HG03135 (cell line): ENCODE results near the gene BRD1.

ENCODE experiments used
- ATAC-seq: cut with Tn5 transposase; IDR thresholded peaks from one replicate; pipeline ENCODE4 v1.9.1; 2021; ENCODE audit warnings: mild to moderate bottlenecking, moderate library complexity; ENCODE audit not compliant: unreplicated experiment

BRD1 gene

GRCh38 chr22:49827853-49828598 is at the start of gene BRD1:
BRD1 (minus strand) TSS chr22:49827873; CDS start chr22:49824317, 3,556 bp downstream.
- no peak for ATAC-seq

DNA sequence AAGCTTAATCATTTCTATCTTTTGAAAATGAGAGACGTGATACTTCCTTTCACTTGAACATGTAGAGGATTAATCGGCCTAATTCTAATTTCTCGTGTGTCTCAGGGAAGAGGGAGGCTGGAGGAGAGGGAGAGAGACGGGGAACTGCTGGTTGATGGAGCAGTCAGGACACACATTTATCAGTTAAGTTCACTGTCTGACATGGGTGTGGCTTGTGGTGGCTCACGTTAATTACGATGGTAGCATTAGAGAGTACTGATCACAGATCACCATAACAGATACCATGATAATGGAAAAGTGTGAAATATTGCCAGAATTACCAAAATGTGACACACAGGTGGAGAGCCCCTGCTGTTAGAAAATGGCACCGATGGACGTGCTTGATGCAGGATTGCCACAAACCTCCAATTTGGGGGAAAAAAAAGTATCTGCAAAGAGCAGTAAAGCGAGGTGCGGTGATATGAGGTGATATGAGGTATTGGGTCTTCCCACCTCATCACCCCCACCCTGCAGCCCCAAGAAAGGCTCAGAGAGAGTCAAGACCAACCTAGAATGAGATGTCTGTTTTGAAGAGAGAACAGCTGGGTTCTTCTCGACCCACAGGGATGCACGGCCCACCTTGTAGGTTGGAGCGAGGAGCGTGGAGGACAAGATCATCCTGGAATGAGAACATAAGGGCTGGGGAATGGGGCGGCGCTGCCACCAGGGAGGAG is 45.7 kb upstream of the BRD1 start:
- no peak for ATAC-seq

DNA sequence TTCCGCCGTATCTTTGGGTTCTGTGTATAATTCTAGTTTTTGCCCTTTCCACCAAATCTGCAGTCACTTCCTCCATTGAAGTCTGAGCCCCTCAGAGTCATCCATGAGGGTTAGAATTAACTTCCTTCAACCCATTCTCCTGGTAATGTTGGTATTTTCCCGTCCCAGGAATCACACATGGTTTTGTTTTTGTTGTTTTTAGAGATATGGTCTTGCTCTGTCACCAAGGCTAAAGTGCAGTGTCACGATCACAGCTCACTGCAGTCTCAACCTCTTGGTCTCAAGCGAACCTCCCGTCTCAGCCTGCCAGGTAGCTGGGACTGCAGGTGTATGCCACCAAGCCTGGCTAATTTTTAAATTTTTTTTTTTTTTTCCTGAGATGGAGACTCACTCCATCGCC is 44.7 kb upstream of the BRD1 start:
- ATAC-seq = no peak

DNA sequence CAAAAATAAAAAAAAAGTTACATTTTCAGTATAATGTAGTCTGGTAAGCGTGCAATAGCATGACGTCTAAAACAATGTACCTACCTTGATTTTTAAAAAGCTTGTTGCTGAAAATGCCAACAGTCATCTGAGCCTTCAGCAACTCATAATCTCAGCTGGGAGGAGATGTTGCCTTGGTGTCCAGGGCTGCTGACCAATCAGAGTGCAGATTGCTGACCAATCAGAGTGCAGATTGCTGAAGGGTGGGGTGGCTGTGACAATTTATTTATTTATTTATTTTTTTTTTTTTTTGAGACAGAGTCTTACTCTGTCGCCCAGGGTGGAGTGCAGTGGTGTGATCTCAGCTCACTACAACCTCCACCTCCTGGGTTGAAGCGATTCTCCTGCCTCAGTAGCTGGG is 43.8 kb upstream of the BRD1 start:
- no peak for ATAC-seq

GRCh38 chr22:49869845-49870712 is 42.4 kb upstream of the BRD1 start:
- ATAC-seq = no peak

DNA sequence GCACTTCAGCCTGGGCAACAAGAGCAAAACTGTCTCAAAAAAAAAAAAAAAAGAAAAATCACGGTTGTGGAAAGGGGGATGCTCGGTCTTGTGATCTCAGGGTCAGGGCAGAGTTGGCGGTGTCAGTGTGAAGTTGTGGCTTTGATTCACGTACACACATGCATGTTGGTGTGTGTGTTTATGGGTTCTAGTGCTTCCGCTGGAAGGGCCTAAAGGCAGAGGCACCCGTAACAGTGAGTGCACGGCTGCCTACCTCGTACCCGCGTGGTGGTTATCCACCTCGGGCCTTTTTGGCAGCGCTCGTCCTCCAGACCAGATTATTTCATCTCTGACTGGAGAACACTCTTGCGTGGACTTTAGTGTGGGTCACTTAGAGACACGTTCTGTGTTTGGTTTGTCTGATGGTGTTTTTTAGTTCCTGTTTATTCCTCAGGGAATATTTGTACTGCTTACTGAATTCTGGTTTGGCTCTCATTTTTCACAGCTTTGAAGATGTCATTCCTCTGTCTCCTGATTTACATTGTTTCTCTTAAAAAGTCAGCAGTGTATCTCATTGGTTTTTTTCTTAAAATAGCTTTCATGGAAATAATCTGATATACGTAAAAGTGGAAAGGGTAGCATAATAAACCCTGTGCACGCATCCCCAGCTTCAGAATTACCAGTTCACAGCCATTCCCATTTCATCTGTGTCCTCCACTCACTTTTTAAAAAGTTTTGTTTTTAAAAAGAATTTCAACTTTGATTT is 41.6 kb upstream of the BRD1 start:
- ATAC-seq = no peak

GRCh38 chr22:49867303-49868265 is 39.9 kb upstream of the BRD1 start:
- no peak for ATAC-seq

DNA sequence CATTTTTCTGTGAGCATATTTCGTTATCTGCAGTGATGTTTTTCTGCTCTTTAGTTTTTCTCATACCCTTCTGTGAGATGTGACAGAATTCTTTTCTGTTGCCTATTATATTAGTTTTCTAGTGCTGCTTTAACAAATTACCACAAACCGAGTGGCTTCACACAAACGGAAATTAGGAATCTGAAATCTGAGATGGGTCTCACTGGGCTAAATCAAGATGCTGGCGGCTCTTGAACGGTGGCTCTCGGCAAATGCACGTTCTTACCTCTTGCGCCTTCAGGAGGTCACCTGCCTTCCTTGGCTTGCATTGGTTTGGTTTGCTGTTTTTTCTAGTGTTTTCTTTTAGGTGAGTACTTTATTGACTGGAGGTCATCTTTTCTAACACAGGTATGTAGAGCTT is 39.0 kb upstream of the BRD1 start:
- no peak for ATAC-seq

DNA sequence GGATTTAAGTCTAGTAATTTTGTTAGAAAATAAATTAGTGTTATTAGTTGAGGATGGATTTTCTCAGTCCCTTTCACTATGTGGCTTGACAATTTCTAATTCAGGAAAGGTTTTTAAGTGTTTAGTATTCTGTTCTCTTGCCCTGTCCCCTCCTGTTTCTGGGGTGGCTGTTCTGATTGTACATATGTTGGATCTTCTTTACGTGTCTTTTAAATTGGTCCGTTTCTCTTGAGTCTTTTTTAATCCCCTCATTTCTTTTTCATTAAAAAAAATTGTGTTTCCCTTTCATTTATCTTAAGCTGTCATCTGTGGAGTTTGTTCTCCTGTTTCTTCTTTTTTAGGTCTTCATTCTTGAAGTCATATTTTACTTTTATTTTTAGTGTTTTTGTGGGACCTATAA is 38.5 kb upstream of the BRD1 start:
- no peak for ATAC-seq

- no peak for ATAC-seq
These were observed 37.5 kb upstream of the BRD1 start for GRCh38 chr22:49865156-49865555.

GRCh38 chr22:49863931-49864330 is 36.3 kb upstream of the BRD1 start:
- ATAC-seq = no peak

GRCh38 chr22:49862496-49862776 is 34.8 kb upstream of the BRD1 start:
- no peak for ATAC-seq

DNA sequence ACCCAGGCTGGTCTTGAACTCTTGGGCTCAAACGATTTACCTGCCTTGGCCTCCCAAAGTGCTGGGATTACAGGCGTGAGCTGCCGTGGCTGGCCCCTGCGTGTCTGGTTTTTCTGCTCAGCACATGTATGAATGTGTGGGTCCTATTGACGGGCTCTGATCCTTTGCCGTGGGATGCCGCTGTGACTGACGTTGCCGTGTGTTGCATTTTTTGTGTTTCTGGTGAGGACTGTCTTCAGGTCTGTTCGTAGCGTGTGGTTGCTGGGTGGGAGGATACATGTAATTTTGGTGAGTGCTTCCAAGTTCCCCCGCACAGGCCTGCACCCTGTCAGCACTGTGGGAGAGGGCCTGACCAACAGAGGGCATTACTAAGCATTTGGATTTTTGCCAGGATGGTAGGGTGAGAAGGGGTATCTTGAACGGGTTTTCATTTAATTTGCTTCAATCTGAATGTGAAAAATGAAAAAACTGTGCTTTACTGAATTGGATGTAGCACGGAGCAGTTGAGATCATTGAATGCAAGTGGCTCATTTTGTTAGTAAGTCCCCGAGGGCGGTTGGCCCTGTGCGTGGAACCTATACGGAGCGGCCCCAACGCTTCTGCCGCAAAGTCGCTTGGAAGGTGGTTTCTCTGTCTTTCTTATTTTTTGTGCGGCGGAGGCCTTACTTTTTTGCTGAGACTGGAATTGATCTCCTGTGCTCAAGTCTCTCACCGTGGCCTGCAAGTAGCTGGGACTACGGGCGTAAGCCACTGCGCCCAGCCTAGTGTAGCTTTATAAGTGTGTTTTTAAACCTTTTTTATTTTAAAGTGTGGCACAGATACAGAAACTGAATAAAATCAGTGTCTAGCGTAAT is 34.2 kb upstream of the BRD1 start:
- no peak for ATAC-seq

GRCh38 chr22:49858827-49859226 is 31.2 kb upstream of the BRD1 start:
- no peak for ATAC-seq

- ATAC-seq = no peak
These were observed 29.3 kb upstream of the BRD1 start for GRCh38 chr22:49856766-49857618.

DNA sequence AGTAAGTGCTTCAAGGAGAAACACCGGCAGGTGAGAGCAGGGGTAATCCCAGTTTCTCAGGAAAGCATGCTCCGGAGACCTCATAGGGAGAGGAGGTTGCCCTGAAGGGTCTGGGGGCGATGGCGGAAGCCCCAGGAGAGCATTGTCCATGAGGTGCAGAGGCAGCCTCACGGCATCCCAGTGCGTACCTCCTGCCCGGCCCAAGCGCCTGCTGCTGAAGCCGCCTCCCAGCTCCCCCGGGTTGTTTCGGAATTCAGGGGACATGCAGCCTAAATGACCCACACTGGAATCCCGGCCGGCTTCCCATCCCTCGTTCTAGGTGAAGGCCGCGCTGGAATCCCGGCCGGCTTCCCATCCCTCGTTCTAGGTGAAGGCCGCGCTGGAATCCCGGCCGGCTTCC is 28.7 kb upstream of the BRD1 start:
- no peak for ATAC-seq

DNA sequence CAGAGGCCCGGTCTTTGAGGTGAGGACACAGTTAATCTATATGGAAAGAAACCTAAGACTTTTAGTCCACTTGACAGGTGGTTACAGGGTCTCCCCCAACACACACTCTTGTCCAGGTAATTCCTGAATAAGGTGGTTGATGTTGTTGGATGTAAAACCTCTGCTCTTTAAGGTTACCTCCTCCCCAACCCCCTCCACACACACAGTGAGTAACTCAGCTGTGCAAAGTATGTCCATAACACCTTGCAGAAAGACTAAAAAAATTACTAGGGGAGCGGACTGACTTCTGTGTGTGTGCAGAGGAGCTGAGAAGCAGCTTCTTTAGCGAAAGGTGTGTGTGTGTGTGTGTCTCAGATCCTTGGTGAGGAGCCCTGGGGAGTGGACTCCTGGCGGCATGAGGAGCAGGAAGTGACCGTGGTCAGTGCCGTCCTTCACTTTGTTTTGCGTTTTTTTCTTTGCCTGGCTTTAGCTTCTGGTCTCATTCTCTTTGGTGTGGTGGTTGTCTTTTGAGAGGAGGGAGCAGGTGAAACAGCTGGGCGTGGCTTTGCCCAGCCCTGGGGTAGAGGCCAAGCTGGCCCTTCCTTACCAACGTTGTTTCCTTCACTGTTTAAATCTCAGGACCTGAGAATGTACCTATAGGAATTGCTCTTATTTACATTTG is 27.7 kb upstream of the BRD1 start:
- no peak for ATAC-seq
